Measurements from ENCODE around the gene MYD88.

MYD88 gene

DNA sequence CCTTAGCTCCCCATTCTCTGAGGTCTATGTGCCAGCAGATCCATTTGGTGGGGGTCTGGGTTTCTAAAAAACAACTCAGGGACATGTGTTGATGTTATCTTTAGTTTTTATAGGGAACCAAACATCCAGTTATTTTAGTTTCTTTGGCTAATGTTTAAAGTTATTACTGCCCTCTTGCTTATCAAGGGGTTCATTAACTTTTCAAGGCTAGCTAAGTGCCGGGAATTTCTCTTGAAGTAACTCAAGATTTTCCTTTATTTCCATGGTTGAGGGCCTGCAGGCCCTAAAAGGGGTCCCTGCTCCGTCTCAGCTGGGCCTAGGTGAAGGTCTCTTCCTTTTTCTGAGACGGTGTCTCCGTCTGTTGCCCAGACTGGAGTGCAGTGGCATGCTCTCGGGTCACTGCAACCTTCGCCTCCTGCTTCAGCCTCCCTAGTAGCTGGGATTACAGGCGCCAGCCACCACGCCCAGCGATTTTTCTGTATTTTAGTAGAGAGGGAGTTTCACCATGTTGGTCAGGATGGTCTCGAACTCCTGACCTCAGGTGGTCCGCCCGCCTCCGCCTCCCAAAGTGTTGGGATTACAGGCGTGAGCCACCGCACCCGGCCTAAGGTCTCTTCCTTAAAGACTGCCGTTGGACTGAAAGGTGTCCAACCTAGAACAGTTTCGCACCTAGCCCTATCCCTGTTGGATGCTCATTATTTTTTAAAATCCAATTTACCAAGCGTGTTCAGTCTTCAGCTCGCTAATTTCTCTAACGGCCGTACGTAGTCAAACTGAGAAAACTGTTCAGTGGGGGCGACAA is 25.6 kb downstream of the MYD88 start:
- DNase-seq (ENCODE audit: low read depth in 1 of 2, low spot score in 1 of 2), result no peak

DNA sequence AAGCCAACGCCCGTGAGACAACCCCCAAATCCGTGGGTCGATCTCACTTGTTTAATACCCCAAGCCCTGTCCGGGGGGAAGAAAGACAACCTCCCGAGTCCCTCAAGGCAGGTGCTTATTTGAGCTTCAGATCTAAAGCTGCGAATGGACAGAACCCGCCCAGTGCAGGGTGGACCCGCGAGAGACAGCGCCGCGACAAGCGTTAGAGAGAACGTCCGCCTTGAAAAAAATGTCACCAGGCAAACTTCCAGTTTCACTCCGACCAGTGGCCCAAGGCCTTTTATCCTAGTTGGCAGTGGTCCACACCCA is 26.1 kb downstream of the MYD88 start:
- DNase-seq (ENCODE audit: low read depth in 1 of 2, low spot score in 1 of 2), result no peak

DNA sequence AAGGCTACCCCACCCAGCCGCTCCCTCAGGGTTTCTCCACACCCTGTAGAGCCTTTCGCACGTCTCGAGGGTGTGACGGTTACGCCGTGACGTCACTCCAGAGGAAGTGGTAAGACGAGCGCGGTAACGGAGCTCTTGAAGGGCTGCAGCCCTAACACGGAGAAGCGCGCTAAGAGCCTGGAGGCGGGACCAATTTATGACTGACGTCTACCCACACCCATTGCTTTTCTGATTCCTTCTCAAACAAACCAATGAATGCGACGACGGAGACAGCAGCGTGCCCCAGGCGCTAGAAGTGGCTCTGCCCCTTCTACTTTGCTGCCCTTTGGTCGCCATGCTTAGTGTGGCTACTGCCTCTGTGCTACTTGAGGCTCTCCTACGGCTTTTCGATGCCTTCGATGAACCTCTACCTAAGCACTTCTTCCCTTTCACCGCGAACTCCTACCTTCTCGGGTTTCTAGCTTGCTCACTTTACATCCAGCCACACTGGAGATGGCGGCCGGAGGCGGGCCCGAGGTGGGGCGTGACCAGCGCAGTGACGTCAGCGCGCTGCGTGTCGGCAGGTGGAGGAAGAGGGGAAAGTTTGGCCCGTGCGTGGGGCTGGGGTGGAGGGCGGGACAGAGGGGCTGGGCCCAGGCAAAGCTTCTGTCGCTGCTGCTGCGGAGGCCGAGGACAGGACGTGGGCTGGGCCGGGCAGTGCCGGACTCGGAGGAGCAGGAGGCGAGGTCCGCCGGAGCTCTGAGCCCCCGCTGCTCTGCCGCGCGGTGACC is 26.7 kb downstream of the MYD88 start, which contains the start of gene OXSR1:
OXSR1 (plus strand) TSS at position 586 of the 770 bp plus-strand sequence. CDS start 340 bp downstream, outside the sequence.
- peak; percentile 88 to 93 for DNase-seq (ENCODE audit: low read depth in 1 of 2, low spot score in 1 of 2)

DNA sequence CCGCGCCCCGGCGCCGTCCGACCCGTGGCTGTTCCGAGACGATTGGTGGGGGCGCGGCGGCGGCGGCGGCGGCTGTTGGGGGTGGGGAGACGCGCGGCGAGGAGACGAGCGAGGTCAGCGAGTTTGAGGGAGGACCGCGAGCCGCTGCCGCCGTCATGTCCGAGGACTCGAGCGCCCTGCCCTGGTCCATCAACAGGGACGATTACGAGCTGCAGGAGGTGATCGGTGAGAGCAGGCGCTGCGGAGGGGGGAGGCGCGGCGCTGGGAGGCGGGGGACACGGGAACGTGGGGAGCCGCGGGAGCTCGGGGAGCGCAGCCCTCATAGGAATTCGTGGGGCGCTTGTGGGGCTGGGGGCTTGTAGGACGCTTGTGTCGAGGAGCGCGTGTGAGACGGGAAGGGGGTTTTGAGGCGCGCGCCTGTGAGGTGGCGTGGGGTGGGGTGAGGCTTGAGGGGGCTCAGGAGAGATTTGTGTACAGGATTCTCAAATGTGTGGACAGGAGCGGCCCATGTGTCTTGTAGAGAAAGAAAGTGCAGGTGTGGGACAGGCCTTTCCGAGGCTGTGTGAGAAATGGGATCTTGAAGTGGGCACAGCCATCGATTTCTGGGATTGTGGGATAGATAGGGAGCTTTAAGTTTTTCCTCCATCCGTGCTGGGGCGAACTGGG is 27.4 kb downstream of the MYD88 start:
- no peak for DNase-seq (ENCODE audit: low read depth in 1 of 2, low spot score in 1 of 2)

DNA sequence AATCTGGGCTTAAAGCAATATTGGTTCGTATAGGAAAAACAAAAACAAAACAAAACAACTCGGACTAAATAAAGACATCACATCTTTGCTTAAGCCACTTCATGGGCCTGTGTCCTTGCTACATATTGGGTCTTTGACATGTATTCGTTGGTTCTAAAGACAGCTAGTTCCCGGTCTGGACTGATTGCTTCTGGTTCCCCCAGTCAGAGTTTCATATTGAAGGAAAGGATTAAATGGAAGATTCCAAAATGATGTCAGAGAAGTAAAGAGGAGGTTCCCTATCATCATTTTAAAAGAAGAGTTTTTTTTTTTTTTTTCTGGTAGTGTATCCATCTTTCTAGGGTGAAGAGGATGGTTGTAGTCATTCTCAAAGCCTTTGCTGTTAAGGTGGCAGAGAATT is 29.1 kb downstream of the MYD88 start:
- no peak for DNase-seq (ENCODE audit: low read depth in 1 of 2, low spot score in 1 of 2)

DNA sequence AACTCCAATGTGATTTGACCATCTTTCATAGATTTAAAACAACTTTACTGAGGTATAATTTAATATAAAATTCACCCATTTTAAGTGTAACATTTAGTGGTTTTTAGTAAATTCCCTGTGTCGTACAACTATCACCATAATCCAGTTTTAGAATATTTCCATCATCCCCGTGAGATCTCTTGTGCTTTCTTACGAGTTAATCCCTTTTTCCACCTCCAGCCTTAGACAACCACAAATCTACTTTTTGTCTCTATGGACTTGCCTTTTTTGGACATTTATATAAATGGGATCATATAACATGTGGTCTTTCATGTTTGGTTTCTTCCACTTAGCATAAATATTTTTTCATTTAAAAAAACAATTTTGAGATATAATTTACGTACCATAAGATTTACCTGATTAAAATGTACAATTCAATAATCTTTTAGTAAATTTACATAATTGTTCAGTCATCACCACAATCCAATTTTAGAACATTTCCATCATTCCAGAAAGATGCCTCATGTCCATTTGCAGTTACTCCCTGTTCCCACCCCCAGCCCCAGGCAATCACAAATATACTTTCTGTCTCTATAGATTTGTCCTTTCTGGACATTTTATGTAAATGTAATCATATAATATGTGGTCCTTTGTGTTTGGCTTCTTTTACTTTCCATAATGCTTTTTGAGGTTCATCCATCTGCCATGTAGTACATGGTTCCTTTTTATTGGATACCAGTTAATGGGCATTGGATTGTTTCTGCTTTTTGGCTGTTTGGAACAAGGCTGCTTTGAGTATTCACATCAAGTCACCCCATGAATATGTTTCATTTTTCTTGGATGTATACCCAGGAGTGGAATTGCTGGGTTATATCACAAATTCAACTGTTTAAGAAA is 29.9 kb downstream of the MYD88 start:
- DNase-seq (ENCODE audit: low read depth in 1 of 2, low spot score in 1 of 2), result no peak

DNA sequence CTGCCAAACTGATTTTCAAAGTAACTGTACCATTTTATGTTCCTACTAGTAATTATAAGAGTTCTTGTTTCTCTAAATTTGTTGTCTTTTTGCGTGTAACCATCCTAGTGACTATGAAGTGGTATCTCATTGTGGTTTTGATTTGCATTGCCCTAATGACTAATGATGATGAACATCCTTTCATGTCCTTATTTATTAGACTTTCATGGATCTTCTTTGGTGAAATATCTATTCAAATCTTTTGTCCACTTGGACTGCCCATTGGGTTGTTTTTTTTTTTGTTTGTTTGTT is 30.5 kb downstream of the MYD88 start:
- DNase-seq (ENCODE audit: low read depth in 1 of 2, low spot score in 1 of 2), result no peak

DNA sequence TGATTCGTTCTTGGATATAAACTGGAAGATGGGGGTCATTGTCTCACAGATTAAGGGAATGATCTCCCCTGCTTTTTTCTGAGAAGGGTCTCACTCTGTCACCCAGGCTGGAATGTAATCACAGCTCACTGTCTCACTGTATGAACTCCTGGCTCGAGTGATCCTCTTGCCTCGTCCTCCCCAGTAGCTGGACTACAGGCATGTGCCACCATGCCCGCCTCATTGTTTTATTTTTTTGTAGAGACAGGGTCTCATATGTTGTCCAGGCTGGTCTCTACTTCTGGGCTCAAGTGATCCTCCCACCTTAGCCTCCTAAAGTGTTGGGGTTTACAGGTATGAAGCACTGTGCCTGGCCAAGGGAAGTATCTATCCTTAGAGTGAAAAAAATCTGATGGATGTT is 32.3 kb downstream of the MYD88 start:
- DNase-seq (ENCODE audit: low read depth in 1 of 2, low spot score in 1 of 2), result no peak

DNA sequence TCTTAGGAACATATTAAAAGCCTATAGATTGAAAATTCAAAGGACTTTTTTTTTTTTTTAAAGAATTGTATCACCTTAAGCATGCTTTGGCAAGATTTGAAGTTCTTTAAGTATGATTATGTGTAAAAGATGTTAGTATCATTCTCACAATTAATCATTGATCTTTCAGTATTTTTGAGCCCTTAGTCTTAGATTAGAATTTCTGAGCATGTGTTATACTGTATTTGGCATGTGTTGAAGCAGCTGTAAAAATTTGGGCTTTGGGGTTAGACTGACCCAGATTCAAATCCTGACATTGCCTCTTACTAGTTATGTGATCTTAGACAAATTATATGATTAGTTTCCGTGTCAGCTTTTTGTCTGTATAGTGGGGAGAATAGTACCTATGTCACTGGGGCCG is 33.2 kb downstream of the MYD88 start:
- no peak for DNase-seq (ENCODE audit: low read depth in 1 of 2, low spot score in 1 of 2)

DNA sequence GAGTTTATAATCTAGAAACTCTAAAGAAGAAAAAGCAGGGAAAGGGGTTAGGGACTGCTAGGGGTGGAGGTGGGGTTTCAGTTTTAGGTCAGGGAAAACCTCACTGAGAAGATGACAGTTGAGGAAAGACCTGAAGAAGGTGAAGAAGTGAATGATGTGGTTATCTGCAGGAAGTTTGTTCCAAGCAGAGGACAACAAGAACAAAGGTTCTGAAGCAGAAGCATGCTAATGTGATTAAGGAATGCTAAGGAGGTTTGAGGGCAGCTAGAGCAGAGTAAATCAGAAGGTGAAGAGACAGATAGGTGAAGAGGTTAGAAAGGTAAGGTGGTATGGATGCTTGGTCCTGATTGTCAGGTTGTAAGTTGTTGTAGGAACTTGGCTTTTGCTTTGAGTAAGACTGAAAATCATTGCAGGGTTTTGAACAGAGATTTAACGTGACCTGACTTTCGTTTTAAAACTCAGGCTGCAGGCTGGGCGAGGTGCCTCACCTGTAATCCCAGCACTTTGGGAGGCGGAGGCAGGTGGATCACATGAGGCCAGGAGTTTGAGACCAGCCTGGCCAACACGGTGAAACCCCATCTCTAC is 35.5 kb downstream of the MYD88 start:
- no peak for DNase-seq (ENCODE audit: low read depth in 1 of 2, low spot score in 1 of 2)

DNA sequence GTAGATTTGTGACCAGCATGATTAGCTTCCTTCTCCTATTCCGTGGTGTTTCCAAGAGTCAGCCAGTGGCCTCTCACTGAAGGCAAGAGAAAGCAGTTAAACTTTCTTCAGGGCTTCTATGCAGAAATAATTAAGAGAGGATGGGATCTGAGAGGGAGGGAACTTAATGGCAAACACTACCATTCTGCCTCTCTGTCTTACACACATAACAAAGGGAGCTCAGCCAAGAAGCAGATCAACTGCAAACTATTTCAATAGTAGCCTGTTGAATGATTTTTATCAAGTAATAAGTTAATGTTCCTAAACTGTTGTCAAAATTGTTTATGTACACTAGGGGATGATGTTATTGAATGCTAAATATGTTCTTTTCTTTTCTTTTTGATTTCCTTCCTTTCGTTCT is 38.7 kb downstream of the MYD88 start:
- no peak for DNase-seq (ENCODE audit: low read depth in 1 of 2, low spot score in 1 of 2)

DNA sequence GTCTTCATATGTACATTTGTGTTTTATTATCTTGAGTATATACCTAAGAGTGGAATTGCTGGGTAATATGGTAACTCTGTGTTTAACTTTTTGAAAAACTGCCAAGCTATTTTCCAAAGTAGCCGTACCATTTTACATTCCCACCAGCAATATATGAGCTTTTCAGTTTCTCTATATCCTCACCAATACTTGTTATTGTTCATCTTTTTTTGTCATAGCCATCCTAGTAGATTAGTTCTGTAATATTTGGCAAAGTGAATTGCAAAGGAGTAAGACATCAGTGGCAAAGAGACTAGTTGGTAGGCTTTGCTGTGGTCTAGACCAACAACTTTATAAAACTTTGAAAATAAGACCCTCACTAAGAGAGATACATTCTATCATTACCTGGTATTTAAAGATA is 48.3 kb downstream of the MYD88 start:
- DNase-seq (ENCODE audit: low read depth in 1 of 2, low spot score in 1 of 2), result no peak

DNA sequence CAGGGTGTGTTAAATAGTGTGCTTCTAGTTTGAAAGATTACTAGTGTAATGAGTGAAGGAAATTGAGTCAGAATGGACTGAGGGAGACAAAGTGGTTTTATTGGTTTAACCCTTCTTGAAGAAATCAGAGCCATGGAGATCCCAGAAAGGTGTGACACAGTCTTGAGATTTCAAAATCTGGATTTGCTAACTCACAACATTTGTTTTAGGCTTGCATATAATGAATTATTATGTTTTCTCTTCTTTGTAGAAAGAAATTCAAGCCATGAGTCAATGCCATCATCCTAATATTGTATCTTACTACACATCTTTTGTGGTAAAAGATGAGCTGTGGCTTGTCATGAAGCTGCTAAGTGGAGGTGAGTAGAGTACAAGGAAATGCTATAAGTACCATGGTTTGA is 52.0 kb downstream of the MYD88 start:
- no peak for DNase-seq (ENCODE audit: low read depth in 1 of 2, low spot score in 1 of 2)

All from stimulated activated CD4-positive, alpha-beta T cell treated with anti-CD3 and anti-CD28 coated beads, Interleukin-15, amount 100 ng/mL, for 1 hour (primary cell).